Choroid plexus epithelial cell (primary cell): ENCODE data around the gene HSH2D.

Experiments used
- DNase-seq: peaks from one replicate; pipeline ENCODE4 v3.0.0-alpha.2; 2010; ENCODE audit warnings: low read depth
- H3K4me3 ChIP-seq: 2 replicates; pipeline ENCODE4 v1.5.1; 2011; ENCODE audit warnings: low read depth, mild to moderate bottlenecking, control low read depth, low read length, moderate library complexity
- TF ChIP-seq, protein P1 (sequence below): conservative IDR thresholded peaks from 2 replicates; pipeline ENCODE4 v1.5.1; 2011; ENCODE audit warnings: low read depth, mild to moderate bottlenecking, control low read depth, inconsistent platforms, low read length, moderate library complexity

Gene HSH2D

DNA sequence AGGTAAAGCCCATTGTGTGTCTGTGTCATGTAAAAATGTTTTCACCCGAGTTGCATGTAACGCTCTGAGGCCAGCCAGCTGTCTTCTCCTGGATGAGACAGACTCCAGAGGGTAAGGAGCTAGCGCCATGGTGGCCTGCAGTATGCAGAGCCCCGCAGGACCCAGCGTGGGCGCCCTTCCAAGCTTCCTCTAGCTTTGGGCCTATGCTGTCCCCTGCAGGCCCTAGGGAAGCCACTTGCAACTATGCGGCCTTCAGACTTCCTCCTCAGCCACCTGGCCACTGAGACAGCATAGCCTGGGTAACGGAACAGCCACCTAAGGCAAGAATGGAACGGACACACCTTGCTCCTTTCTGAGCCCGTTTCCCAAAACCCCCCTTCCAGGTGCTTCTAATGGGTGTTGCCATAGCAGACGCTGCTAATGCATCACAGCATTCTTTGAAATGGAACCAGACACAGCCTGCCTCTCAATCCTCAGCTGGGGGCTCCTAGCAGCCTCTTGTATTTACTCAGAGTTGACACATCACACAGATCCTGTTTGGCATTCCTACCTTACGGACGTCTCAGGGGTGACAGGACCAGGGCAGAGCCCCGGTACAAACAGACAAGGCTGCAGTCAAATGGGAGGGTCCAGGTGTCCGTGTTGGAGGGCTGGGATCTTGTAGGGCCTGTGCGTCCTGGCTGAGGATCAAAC, 47.9 kb downstream of the HSH2D start:
- DNase-seq: no peak

DNA sequence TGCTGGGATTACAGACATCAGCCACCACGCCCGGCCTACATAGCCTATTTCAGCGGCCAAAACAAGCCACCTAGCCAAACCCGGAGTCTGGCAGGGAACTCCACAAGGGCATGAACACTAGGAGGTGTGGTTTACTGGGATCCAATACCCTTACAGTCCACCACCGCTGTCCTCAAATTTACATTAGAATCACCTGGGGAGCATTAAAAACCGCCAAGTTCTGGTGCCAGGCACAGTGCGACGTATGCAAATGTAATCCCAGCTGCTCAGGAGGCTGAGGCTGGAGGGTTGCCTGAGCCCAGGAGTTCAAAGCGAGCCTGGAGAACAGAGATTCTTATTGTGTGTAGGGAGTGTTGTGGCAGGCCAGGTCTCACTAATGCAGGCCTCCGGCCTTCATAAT, 50.0 kb downstream of the HSH2D start:
- no peak for DNase-seq
- TF ChIP-seq, protein P1, sequence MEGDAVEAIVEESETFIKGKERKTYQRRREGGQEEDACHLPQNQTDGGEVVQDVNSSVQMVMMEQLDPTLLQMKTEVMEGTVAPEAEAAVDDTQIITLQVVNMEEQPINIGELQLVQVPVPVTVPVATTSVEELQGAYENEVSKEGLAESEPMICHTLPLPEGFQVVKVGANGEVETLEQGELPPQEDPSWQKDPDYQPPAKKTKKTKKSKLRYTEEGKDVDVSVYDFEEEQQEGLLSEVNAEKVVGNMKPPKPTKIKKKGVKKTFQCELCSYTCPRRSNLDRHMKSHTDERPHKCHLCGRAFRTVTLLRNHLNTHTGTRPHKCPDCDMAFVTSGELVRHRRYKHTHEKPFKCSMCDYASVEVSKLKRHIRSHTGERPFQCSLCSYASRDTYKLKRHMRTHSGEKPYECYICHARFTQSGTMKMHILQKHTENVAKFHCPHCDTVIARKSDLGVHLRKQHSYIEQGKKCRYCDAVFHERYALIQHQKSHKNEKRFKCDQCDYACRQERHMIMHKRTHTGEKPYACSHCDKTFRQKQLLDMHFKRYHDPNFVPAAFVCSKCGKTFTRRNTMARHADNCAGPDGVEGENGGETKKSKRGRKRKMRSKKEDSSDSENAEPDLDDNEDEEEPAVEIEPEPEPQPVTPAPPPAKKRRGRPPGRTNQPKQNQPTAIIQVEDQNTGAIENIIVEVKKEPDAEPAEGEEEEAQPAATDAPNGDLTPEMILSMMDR: no peak
- H3K4me3 ChIP-seq: no peak overlapping the region

More for the DNA sequence above, 47.9 kb downstream of the HSH2D start:
- TF ChIP-seq, protein P1: no peak
- no peak overlapping the region for H3K4me3 ChIP-seq

DNA sequence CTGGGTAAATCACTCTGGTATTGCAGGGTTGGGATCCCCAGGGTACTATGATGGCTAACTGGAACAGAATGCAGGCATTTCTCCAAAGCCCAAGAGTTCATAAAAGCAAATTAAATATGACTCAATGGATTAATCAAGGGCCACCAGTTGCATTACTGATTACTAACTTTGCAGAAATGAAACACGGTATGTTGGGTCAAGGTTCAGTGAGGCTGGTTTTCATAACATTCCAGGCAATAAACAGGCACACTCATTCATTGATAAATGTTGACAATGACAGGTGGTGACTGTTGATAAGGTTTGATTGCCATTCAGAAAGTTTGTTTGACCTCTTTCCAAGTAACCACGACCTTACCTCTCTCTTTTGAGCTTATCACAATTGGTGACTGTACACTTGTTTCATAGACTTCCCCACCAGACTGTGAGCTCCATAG, 53.7 kb downstream of the HSH2D start:
- peak overlapping the region; percentile 99 for H3K4me3 ChIP-seq
- TF ChIP-seq, protein P1: no peak
- peak; percentile 63 for DNase-seq

DNA sequence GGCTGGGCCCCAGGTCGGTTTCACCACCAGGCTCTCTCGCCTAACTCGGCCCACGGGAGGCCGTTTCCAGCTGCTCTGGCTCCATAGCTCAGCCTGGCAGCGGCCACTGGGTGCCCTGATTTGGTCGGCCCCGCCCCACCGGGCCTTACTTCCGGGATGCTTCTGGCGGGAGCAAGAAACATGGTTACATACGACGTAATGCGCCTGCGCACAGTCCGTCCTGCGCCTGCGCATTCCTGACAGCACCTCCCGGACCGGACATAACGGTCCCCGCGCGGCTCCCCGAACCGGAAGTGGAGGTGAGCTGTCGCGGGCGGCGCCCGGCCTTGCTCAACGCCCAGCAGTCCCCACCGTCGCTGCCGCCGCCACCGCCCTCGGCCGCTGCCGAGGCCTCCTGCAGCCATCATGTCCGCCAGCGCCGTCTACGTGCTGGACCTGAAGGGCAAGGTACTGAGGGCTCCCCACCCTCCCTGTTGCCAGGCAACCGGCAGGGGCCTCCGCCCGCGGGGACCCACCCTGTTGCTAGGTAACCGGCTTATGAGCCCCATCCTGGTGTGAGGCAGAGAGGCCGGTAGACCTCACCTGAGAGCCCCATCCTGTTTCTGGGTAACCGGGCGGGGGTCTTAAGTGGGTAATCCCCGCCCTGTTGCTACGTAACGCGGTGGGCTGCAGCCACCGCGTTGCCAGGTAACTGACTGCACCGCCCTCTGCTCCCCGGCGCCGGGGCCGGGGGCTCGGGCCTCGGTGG, 54.3 kb downstream of the HSH2D start, which contains the start of gene AP1M1:
TSS of gene AP1M1 (plus strand) at position 290 of the 748 bp plus-strand sequence. CDS start at position 406, 116 bp downstream.
- peak within 1 kb of the TSS; percentile 99 for H3K4me3 ChIP-seq
- TF ChIP-seq, protein P1: no peak
- peak; percentile 97 for DNase-seq

DNA sequence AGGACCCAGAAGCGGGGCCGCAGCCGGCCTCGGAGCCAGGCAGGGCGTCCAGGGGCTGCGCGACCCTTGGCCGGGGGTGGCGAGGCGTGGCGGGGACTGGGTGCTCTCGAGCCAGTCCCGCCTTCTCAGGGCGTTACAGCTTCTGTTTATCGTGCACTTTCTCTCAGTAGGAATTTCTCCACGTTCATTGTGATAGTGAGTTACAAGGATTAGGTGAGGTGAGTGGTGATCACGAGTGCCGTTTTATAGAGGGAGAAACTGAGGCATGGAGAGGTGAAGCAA, 54.8 kb downstream of the HSH2D start:
- peak overlapping the region; percentile 99 for H3K4me3 ChIP-seq
- TF ChIP-seq, protein P1: no peak
- DNase-seq: no peak

DNA sequence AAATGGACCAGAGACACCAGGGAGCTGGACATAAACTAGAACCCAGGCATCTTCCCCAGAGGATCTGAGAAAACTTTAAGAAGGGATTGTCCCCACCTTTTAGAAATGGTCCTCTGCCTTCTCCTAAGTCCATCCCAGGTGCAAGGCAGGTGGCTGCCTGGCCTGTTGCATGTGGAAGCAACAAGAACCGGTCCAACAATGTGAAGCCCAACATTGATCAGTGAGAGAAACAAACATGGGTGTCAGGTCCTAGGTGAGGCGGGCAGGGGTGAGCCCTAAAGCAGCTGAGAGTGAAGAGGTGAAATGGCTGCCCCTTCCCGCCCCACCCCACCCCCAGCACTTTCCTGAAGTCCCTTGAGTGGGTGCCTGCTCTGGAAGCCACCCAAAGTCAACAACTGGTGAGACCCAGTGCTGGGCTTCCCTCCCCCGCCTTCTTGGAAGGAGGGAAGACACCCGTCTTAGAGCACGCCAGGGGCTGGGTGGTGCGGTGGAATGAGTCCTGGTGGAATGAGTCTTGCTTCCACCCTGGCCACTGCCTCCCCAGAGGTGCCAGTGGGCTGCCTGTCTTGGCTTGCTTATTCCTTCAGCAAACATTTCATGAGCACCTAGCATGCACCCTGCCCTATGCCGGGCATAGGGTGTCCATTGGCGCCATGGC, 55.9 kb downstream of the HSH2D start:
- DNase-seq: no peak
- peak overlapping the region; percentile 11 for H3K4me3 ChIP-seq
- TF ChIP-seq, protein P1: no peak
